Lung microvascular endothelial cell (primary cell): Measurements from ENCODE around the gene GRK3. TPM values are rescaled to one million over a fixed set of nuclear protein-coding genes. Genes with fewer than 3 reads are reported as not detected.

Experiments
- DNase-seq, 2 donors: peaks; one replicate each; pipeline versions ENCODE4 v3.0.0 to v3.0.0-alpha.2; 2010; ENCODE audit warnings: low read depth in 2 of 2
- total RNA-seq: library from RNA; depleted of rRNA; stranded (reverse); fragments of >200 nt; gene quantifications from 2 replicates; pipeline ENCODE4 v1.2.1, GENCODE V29; 2014

GRK3 gene
- total RNA-seq, 1 donor from 2014 or later: 0.20 TPM

- DNase-seq: no peak
Measured at GRCh38 chr22:25663654-25664053, 99.2 kb downstream of the GRK3 start.

GRCh38 chr22:25666308-25666707, 101.8 kb downstream of the GRK3 start:
- DNase-seq: no peak

- no peak for DNase-seq
Measured at GRCh38 chr22:25668437-25668836, 104.0 kb downstream of the GRK3 start.

- DNase-seq: no peak
Measured at GRCh38 chr22:25669253-25670069, 105.0 kb downstream of the GRK3 start.

- no peak for DNase-seq
Measured at GRCh38 chr22:25670070-25670461, 105.6 kb downstream of the GRK3 start.

GRCh38 chr22:25672289-25673084, 108.0 kb downstream of the GRK3 start:
- no peak for DNase-seq

GRCh38 chr22:25673713-25674112, 109.2 kb downstream of the GRK3 start:
- DNase-seq: no peak

GRCh38 chr22:25677631-25678030, 113.2 kb downstream of the GRK3 start:
- no peak for DNase-seq

- DNase-seq: no peak
Measured at GRCh38 chr22:25680051-25680450, 115.6 kb downstream of the GRK3 start.

- no peak for DNase-seq
Measured at GRCh38 chr22:25680956-25681355, 116.5 kb downstream of the GRK3 start.

GRCh38 chr22:25682109-25682508, 117.6 kb downstream of the GRK3 start:
- no peak for DNase-seq

- no peak for DNase-seq
Measured at GRCh38 chr22:25688627-25689026, 124.2 kb downstream of the GRK3 start.

GRCh38 chr22:25689631-25690030, 125.2 kb downstream of the GRK3 start:
- DNase-seq: no peak

- no peak for DNase-seq
Measured at GRCh38 chr22:25690798-25691197, 126.3 kb downstream of the GRK3 start.

GRCh38 chr22:25692397-25693267, 128.2 kb downstream of the GRK3 start:
- no peak for DNase-seq

- DNase-seq: no peak
Measured at GRCh38 chr22:25693268-25693565, 128.7 kb downstream of the GRK3 start.

GRCh38 chr22:25694196-25694907, 129.9 kb downstream of the GRK3 start:
- no peak for DNase-seq

GRCh38 chr22:25695146-25695545, 130.7 kb downstream of the GRK3 start:
- DNase-seq: no peak

- DNase-seq: no peak
Measured at GRCh38 chr22:25696763-25697162, 132.3 kb downstream of the GRK3 start.

GRCh38 chr22:25697181-25697664, 132.7 kb downstream of the GRK3 start:
- DNase-seq: no peak

- no peak for DNase-seq
Measured at GRCh38 chr22:25697978-25698377, 133.5 kb downstream of the GRK3 start.
